Nephron (organoid): Measurements from ENCODE around the gene SAMD14.

Source experiments
- H3K27ac Mint-ChIP-seq, 3 experiments: 2 replicates each; pipeline ENCODE4 v1.8.0; 2020; ENCODE audit warnings: mixed read lengths in 3 of 3, mild to moderate bottlenecking in 2 of 3, moderate library complexity in 1 of 3
- H3K27me3 Mint-ChIP-seq: 2 replicates; pipeline ENCODE4 v1.8.0; 2021; ENCODE audit warnings: low read depth, mild to moderate bottlenecking, moderate library complexity, mixed read lengths
- H3K36me3 Mint-ChIP-seq: 2 replicates; pipeline ENCODE4 v1.8.0; 2020; ENCODE audit warnings: low read depth, mixed read lengths
- H3K4me1 Mint-ChIP-seq: 2 replicates; pipeline ENCODE4 v1.8.0; 2020; ENCODE audit warnings: mixed read lengths
- H3K4me3 Mint-ChIP-seq, 3 experiments: 2 replicates each; pipeline ENCODE4 v1.8.0; 2020; ENCODE audit warnings: mild to moderate bottlenecking in 3 of 3, mixed read lengths in 3 of 3, moderate library complexity in 2 of 3
- H3K9me3 Mint-ChIP-seq: 2 replicates; pipeline ENCODE4 v1.8.0; 2020; ENCODE audit warnings: mixed read lengths
- TF ChIP-seq, protein P1 (sequence below), 3 experiments: fragments of 200-600 bp; sonication (generic); IDR thresholded peaks; one replicate each; pipeline ENCODE4 v1.5.0; 2021; ENCODE audit warnings: antibody characterized with exemption in 3 of 3; ENCODE audit not compliant: unreplicated experiment in 3 of 3

SAMD14 gene

DNA sequence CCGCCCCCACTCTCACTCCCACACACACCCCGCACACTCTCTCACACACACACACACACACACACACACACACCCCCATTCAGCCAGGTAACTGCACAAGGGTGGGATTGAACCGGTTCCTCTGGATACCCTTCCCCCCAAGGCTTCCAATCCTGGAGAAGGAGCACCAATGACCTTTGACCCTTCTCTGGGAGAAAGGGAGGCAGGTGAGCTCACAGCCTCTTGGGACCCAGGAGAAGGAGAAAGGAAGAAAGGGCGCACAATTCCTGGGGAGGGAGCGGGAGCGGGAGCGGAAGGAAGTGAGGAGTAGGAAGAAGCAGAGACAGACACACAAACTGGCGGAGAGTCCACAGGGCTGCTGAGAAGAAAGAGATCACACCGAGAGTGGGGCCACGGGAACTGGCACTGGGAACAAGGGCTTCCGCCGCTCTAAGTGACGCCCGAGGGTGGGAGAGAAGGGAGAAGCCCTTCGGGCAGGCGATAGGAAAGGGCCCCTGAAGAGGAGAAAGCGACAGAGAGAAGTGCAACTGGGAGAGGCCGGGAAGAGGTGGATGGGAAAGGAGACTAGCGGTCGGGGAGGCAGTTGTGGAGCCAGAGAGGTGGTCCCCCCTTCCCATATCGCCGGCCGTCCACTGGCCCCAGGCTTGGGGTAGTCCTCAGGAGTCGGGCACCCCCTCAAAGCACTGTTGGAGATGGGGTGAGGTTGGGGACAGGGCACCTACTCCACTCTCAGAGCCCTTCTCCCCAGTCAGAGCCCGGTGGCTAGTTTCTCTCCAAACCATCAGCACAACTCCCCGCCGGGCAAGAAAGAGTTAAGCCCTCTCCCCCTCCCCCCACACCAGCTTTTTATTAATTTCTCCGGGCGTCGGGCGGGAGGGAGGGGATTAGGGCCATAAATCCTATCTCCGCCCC is 1.3 kb downstream of the SAMD14 start:
- Mint-ChIP-seq H3K9me3 (no peaks in the 10 kb centered on the region), H3K4me3 (peak overlapping the region; percentile 98 to 100 (median 99)), H3K27ac (peak overlapping the region; percentile 95 to 99 (median 98)), H3K27me3 (peaks cover 13% of the 10 kb centered on the region), H3K36me3 (peaks cover 9% of the 10 kb centered on the region), H3K4me1 (peaks cover 28% of the 10 kb centered on the region)
- TF ChIP-seq, protein P1, sequence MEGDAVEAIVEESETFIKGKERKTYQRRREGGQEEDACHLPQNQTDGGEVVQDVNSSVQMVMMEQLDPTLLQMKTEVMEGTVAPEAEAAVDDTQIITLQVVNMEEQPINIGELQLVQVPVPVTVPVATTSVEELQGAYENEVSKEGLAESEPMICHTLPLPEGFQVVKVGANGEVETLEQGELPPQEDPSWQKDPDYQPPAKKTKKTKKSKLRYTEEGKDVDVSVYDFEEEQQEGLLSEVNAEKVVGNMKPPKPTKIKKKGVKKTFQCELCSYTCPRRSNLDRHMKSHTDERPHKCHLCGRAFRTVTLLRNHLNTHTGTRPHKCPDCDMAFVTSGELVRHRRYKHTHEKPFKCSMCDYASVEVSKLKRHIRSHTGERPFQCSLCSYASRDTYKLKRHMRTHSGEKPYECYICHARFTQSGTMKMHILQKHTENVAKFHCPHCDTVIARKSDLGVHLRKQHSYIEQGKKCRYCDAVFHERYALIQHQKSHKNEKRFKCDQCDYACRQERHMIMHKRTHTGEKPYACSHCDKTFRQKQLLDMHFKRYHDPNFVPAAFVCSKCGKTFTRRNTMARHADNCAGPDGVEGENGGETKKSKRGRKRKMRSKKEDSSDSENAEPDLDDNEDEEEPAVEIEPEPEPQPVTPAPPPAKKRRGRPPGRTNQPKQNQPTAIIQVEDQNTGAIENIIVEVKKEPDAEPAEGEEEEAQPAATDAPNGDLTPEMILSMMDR (IDR thresholded peaks at IDR 0.05; ENCODE audit: unreplicated experiment in 3 of 3) = no peak

DNA sequence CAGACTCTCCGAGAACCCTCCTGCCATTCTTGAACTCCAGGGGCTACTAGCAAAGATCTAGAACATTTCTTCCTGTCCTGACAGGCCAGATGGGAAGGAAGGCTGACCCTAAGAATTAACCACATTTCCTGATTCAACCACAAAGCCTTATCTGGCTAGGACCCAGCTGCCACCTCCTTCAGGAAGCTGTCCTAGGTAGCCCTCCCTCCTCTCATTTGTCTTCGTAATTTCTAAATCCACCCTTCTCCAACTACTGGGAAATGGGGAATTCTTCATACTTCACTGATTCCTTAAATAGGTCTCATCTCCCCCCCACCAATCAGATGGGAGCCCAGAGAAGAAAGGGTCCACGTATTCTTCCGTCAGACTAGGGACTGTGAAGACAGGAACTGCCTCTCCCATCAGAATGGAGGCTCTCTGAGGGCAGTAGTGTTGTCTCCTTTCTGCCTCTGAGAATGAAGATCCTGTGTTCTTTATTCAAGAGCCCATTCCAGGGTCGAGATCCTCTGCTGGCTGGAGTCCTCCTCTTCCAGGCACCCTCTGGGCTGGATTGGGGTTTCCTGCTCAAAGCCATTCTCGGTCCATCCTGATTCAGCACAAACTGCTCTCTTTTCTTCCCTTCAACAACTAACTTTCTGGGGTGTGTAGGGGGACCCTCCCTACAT is 2.1 kb downstream of the SAMD14 start:
- Mint-ChIP-seq H3K4me1 (peaks cover 33% of the 10 kb centered on the region), H3K9me3 (no peaks in the 10 kb centered on the region), H3K4me3 (peak overlapping the region; percentile 98 to 100 (median 99)), H3K27ac (peak overlapping the region; percentile 73 to 99 (median 95)), H3K36me3 (peaks cover 9% of the 10 kb centered on the region), H3K27me3 (peaks cover 13% of the 10 kb centered on the region)
- TF ChIP-seq, protein P1 (IDR thresholded peaks at IDR 0.05; ENCODE audit: unreplicated experiment in 3 of 3) = no peak

DNA sequence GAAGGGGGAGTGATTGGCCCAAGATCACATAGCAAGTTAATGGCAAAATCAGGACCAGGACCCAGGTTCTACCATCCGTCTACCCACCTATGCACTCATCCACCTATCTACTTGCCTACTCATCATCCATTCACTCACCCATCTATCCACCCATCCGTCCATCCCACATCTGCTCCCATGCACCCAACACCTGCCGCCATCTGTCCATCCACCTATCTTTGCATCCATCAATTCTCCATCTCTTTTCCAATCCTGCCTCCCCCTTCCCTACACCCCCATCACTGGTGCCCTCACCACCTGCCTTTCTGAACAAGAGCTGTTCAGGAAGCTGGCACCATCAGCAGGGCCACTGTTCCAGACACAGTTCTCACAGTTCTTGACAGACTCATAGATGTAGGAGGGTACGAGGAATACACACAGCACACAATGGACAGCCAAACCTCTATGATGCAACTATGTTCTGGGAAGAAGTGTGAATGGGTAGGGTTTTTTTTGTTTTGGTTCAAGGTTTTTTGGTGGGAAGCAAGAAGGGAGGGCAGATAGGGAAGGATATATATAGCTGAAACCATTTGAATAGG is 4.5 kb downstream of the SAMD14 start:
- Mint-ChIP-seq H3K27me3 (peaks cover 5% of the 10 kb centered on the region), H3K9me3 (no peaks in the 10 kb centered on the region), H3K4me1 (peaks cover 22% of the 10 kb centered on the region), H3K36me3 (peaks cover 19% of the 10 kb centered on the region), H3K4me3 (peak overlapping the region; percentile 1 to 17 (median 10)), H3K27ac (peak overlapping the region in 2 of 3 experiments; percentile 25 to 47)
- TF ChIP-seq, protein P1 (IDR thresholded peaks at IDR 0.05; ENCODE audit: unreplicated experiment in 3 of 3) = no peak

DNA sequence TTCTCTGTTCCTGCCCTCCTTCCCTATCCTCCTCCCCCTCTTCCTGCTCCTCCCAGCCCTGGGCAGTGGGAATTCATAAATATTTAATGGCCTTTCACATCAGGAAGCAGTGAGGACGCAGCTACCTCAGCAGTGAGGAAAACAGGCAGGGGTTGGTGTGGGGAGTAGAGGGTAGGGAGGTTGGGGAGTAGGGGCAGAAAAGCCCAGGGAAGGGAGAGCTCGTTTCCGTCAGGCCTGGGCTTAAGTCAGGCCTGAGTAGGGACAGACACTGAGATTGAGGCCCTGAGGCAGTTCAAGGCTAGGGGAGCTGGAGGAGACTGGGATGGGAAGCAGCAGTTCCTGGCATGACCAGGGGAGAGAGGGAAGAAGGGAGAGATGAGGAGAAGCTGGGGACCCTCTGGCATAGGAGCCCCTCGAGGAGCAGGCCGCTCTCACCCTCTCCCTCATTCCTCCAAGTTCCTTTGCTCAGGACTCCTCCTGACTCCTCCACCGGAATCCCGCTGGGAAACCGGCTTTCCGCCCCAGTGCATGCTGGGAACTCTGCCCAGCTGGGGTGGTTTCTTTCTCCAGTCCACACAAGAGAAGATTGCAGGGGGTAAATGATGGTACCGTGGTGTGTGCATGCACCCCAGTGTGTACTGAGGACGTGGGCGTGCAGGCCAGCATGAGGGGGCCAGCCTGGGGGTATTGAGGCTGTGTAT is 6.2 kb downstream of the SAMD14 start:
- TF ChIP-seq, protein P1 (IDR thresholded peaks at IDR 0.05; ENCODE audit: unreplicated experiment in 3 of 3) = no peak
- H3K4me1 Mint-ChIP-seq = peaks cover 20% of the 10 kb centered on the region
- no peaks in the 10 kb centered on the region for H3K9me3 Mint-ChIP-seq
- H3K4me3 Mint-ChIP-seq = peak overlapping the region in 1 of 3 experiments; percentile 33
- peaks cover 27% of the 10 kb centered on the region for H3K36me3 Mint-ChIP-seq
- H3K27ac Mint-ChIP-seq = peak overlapping the region; percentile 83 to 96 (median 92)
- peaks cover 7% of the 10 kb centered on the region for H3K27me3 Mint-ChIP-seq

DNA sequence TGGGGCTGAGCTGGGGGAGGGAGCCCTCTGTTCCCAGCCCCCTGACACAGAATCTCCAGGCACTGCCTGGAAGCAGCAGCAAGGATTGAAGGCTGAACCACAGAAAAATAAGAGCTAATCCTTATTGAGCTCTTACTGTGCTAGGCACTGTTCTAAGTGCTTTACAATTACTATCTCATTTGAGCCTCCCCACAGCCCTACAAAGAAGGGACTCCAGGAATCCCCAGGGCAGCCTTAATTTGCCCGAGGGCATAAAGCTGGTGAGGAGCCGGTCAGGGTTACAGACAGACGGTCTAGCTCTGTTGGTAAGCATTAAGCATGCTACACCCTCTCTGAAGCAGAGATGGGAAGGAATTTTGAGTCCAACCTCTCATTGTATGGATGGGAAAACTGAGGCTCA is 7.0 kb downstream of the SAMD14 start:
- H3K27me3 Mint-ChIP-seq = peaks cover 9% of the 10 kb centered on the region
- TF ChIP-seq, protein P1 (IDR thresholded peaks at IDR 0.05; ENCODE audit: unreplicated experiment in 3 of 3) = no peak
- H3K4me1 Mint-ChIP-seq = peaks cover 14% of the 10 kb centered on the region
- peaks cover 26% of the 10 kb centered on the region for H3K36me3 Mint-ChIP-seq
- H3K27ac Mint-ChIP-seq = peak overlapping the region in 1 of 3 experiments; percentile 96
- H3K9me3 Mint-ChIP-seq = no peaks in the 10 kb centered on the region
- no peak overlapping the region for H3K4me3 Mint-ChIP-seq
